ENCODE results near the gene SLC24A3.
A peak's percentile ranks its signal among the peaks of the same experiment; 100 is the strongest.

The SLC24A3 gene

DNA sequence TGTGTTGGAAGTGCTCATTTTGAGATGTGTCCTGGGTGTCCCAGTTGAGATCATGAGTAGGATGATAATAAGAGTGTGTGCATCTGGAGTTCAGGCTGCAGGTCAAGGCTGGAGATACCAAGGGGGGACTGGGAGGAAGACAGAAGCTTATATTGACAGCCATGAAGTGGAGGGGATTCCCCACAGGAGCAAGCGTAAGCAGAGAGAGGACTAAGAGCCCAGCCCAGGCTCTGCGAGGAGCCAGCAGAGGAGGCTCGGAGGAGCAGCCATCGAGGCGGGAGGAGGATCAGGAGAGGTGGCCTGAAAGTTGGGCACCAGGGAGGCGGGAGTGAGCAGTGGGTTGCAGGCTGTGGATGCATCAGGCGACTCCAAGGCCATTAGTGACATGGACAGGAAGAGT lies 116.2 kb downstream of the SLC24A3 start:
- TF ChIP-seq MEIS1 (CRISPR knock-in tag; IDR thresholded peaks at IDR 0.05; ENCODE audit: borderline replicate concordance) = no peak
- TF ChIP-seq ZBTB8A (tag by site-specific recombination; IDR thresholded peaks at IDR 0.05) = no peak
- no peak for TF ChIP-seq ZFHX2 (tag by site-specific recombination; conservative IDR thresholded peaks at IDR 0.05)
- no peak for TF ChIP-seq ZNF654 (tag by site-specific recombination; IDR thresholded peaks at IDR 0.05; ENCODE audit: low read depth)
- TF ChIP-seq ZNF585B (tag by site-specific recombination; IDR thresholded peaks at IDR 0.05) = no peak
- no peak for TF ChIP-seq ZBTB48 (tag by site-specific recombination; IDR thresholded peaks at IDR 0.05)
- TF ChIP-seq ZNF239 (tag by site-specific recombination; IDR thresholded peaks at IDR 0.05) = no peak
- no peak for TF ChIP-seq ZNF391 (tag by site-specific recombination; IDR thresholded peaks at IDR 0.05; ENCODE audit: borderline replicate concordance, low read depth)
- TF ChIP-seq REPIN1 (tag by site-specific recombination; IDR thresholded peaks at IDR 0.05; ENCODE audit: low read depth) = no peak
- no peak for TF ChIP-seq ZNF335 (tag by site-specific recombination; conservative IDR thresholded peaks at IDR 0.05)
- no peak for TF ChIP-seq SCRT2 (tag by site-specific recombination; IDR thresholded peaks at IDR 0.05)
- TF ChIP-seq ZNF561 (tag by site-specific recombination; IDR thresholded peaks at IDR 0.05; ENCODE audit: borderline replicate concordance) = no peak
- CTCF ChIA-PET = no interaction called here
- POLR2A ChIA-PET = no interaction called here
- Histone ChIP-seq H3K4me3 (ENCODE audit: low read depth, low read length) (no peak overlapping the region), H3K27ac (ENCODE audit: extremely low read depth, low read depth, low read length) (no peak overlapping the region), H3K36me3 (ENCODE audit: control insufficient read depth in 2 of 2, insufficient read depth in 1 of 2, low read length in 2 of 2) (no peaks in the 10 kb centered on the region), H3K9me3 (ENCODE audit: control insufficient read depth, insufficient read depth, low read depth, low read length) (no peaks in the 10 kb centered on the region), H3K4me1 (ENCODE audit: control insufficient read depth, insufficient read depth, low read length) (no peaks in the 10 kb centered on the region)

DNA sequence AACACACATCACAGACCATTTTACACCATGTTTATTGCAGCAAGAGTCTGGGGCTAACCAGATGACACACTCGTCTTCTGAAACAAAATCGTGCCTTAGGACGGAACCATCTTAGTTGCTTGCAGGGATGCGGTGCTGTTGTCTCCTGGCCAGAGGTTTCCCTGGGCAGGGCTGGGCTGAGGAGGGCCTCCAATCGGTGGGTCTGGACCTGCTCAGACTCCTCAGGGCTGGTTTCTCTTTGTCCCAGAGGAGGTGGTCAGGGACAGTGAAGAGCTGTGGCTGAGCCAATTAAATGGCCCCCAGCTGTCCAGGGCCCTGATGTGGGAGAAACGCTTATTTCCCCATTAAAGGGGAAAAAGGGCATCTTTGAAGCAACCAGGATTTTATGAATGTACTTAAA lies 117.6 kb downstream of the SLC24A3 start:
- TF ChIP-seq KLF16 (tag by site-specific recombination; IDR thresholded peaks at IDR 0.05) = no peak
- TF ChIP-seq ZNF302 (tag by site-specific recombination; IDR thresholded peaks at IDR 0.05; ENCODE audit: low read depth) = no peak
- no peak overlapping the region for H3K27ac ChIP-seq (ENCODE audit: extremely low read depth, low read depth, low read length)
- H3K36me3 ChIP-seq (ENCODE audit: control insufficient read depth in 2 of 2, insufficient read depth in 1 of 2, low read length in 2 of 2) = no peaks in the 10 kb centered on the region
- no peak overlapping the region for H3K4me3 ChIP-seq (ENCODE audit: low read depth, low read length)
- CTCF ChIA-PET = no interaction called here
- POLR2A ChIA-PET = no interaction called here
- H3K9me3 ChIP-seq (ENCODE audit: control insufficient read depth, insufficient read depth, low read depth, low read length) = no peaks in the 10 kb centered on the region
- no peaks in the 10 kb centered on the region for H3K4me1 ChIP-seq (ENCODE audit: control insufficient read depth, insufficient read depth, low read length)

DNA sequence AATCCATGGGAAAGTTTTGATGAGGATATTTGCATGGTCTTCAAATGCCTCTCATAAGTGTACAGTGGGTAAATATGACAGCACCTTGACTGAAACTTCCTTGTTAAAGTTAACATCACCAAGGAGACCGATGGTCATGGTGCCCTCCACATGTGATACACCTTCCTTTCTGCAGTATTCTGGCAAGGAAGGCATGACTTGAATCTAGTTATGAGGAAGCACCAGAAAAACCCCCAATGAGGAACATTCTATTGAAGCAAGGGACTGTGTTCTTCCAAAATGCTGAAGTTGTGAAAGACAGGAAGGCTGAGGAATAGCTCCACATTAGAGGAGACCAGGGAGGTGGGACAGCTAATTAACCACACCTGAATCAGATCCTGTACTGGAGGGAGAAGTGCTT lies 118.3 kb downstream of the SLC24A3 start:
- Histone ChIP-seq H3K9me3 (ENCODE audit: control insufficient read depth, insufficient read depth, low read depth, low read length) (no peaks in the 10 kb centered on the region), H3K36me3 (ENCODE audit: control insufficient read depth in 2 of 2, insufficient read depth in 1 of 2, low read length in 2 of 2) (no peaks in the 10 kb centered on the region), H3K27ac (ENCODE audit: extremely low read depth, low read depth, low read length) (no peak overlapping the region), H3K4me3 (ENCODE audit: low read depth, low read length) (no peak overlapping the region), H3K4me1 (ENCODE audit: control insufficient read depth, insufficient read depth, low read length) (no peaks in the 10 kb centered on the region)
- ChIA-PET CTCF (no interaction called here), POLR2A (no interaction called here)
- TF ChIP-seq IKZF3 (tag by site-specific recombination; IDR thresholded peaks at IDR 0.05) (no peak), ZNF596 (tag by site-specific recombination; IDR thresholded peaks at IDR 0.05) (no peak), ZNF138 (tag by site-specific recombination; IDR thresholded peaks at IDR 0.05; ENCODE audit: borderline replicate concordance) (no peak), ZNF19 (tag by site-specific recombination; IDR thresholded peaks at IDR 0.05; ENCODE audit: low read depth) (no peak)
- TF ChIP-seq, protein P1, sequence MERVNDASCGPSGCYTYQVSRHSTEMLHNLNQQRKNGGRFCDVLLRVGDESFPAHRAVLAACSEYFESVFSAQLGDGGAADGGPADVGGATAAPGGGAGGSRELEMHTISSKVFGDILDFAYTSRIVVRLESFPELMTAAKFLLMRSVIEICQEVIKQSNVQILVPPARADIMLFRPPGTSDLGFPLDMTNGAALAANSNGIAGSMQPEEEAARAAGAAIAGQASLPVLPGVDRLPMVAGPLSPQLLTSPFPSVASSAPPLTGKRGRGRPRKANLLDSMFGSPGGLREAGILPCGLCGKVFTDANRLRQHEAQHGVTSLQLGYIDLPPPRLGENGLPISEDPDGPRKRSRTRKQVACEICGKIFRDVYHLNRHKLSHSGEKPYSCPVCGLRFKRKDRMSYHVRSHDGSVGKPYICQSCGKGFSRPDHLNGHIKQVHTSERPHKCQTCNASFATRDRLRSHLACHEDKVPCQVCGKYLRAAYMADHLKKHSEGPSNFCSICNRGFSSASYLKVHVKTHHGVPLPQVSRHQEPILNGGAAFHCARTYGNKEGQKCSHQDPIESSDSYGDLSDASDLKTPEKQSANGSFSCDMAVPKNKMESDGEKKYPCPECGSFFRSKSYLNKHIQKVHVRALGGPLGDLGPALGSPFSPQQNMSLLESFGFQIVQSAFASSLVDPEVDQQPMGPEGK (tag by site-specific recombination; IDR thresholded peaks at IDR 0.05) = no peak

DNA sequence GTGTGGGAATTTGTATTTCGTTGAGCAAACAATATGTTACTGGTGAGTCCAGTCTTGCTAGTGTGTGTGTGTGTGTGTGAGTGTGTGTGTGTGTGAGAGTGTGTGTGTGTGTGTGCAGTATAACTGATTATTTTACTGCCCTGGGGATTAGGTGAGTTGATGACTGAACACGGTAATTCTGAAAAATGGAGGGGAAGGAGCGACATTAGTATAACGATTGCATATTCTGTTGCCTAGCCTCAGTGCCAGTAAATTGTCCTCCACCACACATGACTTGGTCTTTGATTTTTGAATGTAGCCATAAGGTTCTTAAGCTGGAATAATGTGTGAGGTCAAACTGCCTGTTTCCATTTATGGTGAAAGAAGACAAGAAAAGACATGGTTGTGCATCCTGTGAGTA lies 121.1 kb downstream of the SLC24A3 start:
- no peak for TF ChIP-seq ZBTB8A (tag by site-specific recombination; IDR thresholded peaks at IDR 0.05)
- TF ChIP-seq ZSCAN4 (tag by site-specific recombination; IDR thresholded peaks at IDR 0.05) = peak; percentile 58
- no peaks in the 10 kb centered on the region for H3K9me3 ChIP-seq (ENCODE audit: control insufficient read depth, insufficient read depth, low read depth, low read length)
- no peak overlapping the region for H3K27ac ChIP-seq (ENCODE audit: extremely low read depth, low read depth, low read length)
- POLR2A ChIA-PET = no interaction called here
- no peaks in the 10 kb centered on the region for H3K36me3 ChIP-seq (ENCODE audit: control insufficient read depth in 2 of 2, insufficient read depth in 1 of 2, low read length in 2 of 2)
- H3K4me1 ChIP-seq (ENCODE audit: control insufficient read depth, insufficient read depth, low read length) = no peaks in the 10 kb centered on the region
- no peak overlapping the region for H3K4me3 ChIP-seq (ENCODE audit: low read depth, low read length)
- CTCF ChIA-PET = no interaction called here
